Memory B cell (primary cell): ENCODE measurements around the gene COG8.

ENCODE experiments used
- ATAC-seq: fragments of 150-1000 bp; cut with Tn5 transposase; 2 replicates; pipeline ENCODE4 v1.10.0; 2021; ENCODE audit warnings: low read depth, mild to moderate bottlenecking, moderate library complexity
- DNase-seq, 2 donors: peaks; one replicate each; pipeline ENCODE4 v3.0.0; 2022; ENCODE audit warnings: low spot score in 2 of 2
- H3K27ac Mint-ChIP-seq: one replicate; pipeline ENCODE4 v1.8.0; 2022; ENCODE audit warnings: mild to moderate bottlenecking, moderate library complexity, mixed read lengths
- H3K27me3 Mint-ChIP-seq: one replicate; pipeline ENCODE4 v1.8.0; 2022; ENCODE audit warnings: mixed read lengths
- H3K36me3 Mint-ChIP-seq: one replicate; pipeline ENCODE4 v1.8.0; 2022; ENCODE audit warnings: mild to moderate bottlenecking, mixed read lengths
- H3K4me1 Mint-ChIP-seq: one replicate; pipeline ENCODE4 v1.8.0; 2022; ENCODE audit warnings: mixed read lengths
- H3K4me3 Mint-ChIP-seq: one replicate; pipeline ENCODE4 v1.8.0; 2022; ENCODE audit warnings: mild to moderate bottlenecking, moderate library complexity, mixed read lengths
- H3K9me3 Mint-ChIP-seq: one replicate; pipeline ENCODE4 v1.8.0; 2022; ENCODE audit warnings: mixed read lengths

The COG8 gene

DNA sequence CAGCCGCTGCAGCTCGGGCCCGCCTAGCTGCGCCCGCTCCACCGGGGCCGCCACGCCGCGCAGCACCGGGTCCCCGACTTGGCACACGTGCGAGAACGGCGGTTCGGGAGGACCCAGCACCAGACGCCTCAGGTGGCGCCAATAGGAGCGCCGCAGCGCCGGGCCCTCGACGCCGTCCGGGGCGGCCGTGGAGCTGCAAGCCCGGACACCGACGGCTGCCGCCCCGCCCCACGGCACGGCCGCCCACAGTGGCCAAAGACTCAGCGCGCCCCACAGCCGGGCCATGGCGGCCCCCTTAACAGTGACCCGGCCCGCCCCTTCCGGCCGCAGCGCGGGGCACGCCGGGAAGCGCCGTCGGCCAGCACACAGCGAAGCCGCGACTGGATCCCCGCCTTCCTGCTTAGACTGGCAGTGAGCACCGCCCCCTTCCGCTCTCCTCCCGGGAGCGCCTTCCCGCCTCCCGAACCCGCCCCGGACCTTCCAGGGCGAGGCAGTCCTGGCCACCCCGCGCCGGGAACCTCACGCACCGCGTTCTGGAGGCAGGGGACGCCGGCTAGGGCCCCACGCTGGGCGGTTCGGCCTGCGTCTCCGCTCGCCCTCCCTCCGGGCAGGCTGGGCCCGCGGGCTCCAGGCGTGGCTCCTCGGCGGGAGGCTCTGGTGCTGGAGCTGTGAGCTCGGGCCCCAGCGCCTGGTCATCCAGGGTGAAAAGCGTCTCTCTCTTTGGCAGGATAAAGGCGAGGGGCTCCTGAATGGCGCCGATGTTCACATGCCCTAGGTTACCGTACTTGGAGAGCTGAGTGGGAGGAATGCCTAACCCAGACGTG is 8.9 kb downstream of the COG8 start, which contains the start of gene PDF:
PDF (minus strand) TSS at position 303 of the 824 bp plus-strand sequence; CDS start at position 285, 18 bp downstream.
- H3K9me3 Mint-ChIP-seq: no peaks in the 10 kb centered on the region
- H3K4me3 Mint-ChIP-seq: peak within 1 kb of the TSS; percentile 84
- peak; percentile 92 for ATAC-seq
- H3K27me3 Mint-ChIP-seq: no peaks in the 10 kb centered on the region
- peak within 1 kb of the TSS; percentile 41 for H3K27ac Mint-ChIP-seq
- peaks cover 13% of the 10 kb centered on the region for H3K4me1 Mint-ChIP-seq
- peak; percentile 58 to 71 for DNase-seq
- H3K36me3 Mint-ChIP-seq: peaks cover 7% of the 10 kb centered on the region

DNA sequence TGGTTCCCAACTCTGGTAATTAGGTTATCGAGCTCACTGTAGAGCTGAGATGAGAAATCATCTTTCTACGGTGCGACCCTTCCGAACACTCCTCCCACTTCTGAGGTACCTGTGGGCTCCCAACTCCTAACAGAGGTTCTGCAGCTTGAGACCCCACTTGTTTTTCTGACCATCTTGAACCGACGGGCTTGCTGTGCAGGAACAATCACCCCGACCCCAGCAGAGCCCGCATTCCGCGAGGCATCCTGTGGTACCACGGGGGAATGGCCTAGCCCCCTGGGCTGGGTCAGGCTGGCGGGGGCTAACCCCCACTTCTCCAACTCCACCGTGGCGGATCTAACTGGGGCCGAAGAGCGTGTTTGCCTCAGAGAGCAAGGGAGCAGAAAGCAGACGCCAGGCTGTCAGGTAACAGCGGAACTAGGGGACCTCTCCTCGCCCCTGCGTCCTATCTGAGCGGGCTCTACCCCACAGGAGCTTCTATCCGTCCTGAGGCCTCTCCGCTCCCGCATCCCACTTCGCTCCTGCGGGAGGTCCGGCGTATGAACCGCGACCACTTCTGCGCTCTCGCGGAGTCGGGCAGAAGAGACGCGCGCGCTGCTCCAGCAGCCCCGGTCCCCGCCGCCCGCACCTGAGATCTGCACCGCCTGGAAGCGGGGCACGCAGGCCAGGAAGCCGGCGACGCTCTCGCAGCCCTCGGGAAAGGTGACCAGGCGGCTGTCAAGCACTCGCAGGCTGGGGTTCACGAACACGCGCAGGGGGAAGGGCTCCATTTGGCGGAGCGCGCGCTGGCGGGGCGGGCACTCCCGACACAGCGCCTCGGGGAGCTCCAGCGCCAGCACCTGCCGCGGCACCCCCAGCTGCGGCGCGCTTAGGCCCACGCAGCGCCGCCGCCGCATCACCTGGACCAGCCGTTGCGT is 9.7 kb downstream of the COG8 start:
- no peaks in the 10 kb centered on the region for H3K27me3 Mint-ChIP-seq
- no peaks in the 10 kb centered on the region for H3K9me3 Mint-ChIP-seq
- H3K27ac Mint-ChIP-seq: no peak overlapping the region
- H3K4me3 Mint-ChIP-seq: peak overlapping the region; percentile 84
- ATAC-seq (peak; percentile 59), DNase-seq (peak in 1 of 2 donors; percentile 31)
- peaks cover 11% of the 10 kb centered on the region for H3K4me1 Mint-ChIP-seq
- H3K36me3 Mint-ChIP-seq: peaks cover 3% of the 10 kb centered on the region

GRCh38 chr16:69328854-69329316 is 10.5 kb downstream of the COG8 start:
- DNase-seq: no peak
- H3K27ac Mint-ChIP-seq: no peak overlapping the region
- peaks cover 12% of the 10 kb centered on the region for H3K4me1 Mint-ChIP-seq
- ATAC-seq: no peak
- H3K36me3 Mint-ChIP-seq: peaks cover 1% of the 10 kb centered on the region
- H3K9me3 Mint-ChIP-seq: no peaks in the 10 kb centered on the region
- peak overlapping the region; percentile 84 for H3K4me3 Mint-ChIP-seq
- no peaks in the 10 kb centered on the region for H3K27me3 Mint-ChIP-seq

- Mint-ChIP-seq H3K27ac (peak overlapping the region; percentile 53), H3K9me3 (no peaks in the 10 kb centered on the region), H3K4me3 (no peak overlapping the region), H3K4me1 (peaks cover 12% of the 10 kb centered on the region), H3K36me3 (peaks cover 1% of the 10 kb centered on the region), H3K27me3 (no peaks in the 10 kb centered on the region)
- DNase-seq (no peak), ATAC-seq (no peak)
These were observed 11.6 kb downstream of the COG8 start for GRCh38 chr16:69327585-69328310.

- no peaks in the 10 kb centered on the region for H3K9me3 Mint-ChIP-seq
- no peak overlapping the region for H3K4me3 Mint-ChIP-seq
- DNase-seq: no peak
- peaks cover 7% of the 10 kb centered on the region for H3K36me3 Mint-ChIP-seq
- no peaks in the 10 kb centered on the region for H3K27me3 Mint-ChIP-seq
- peaks cover 17% of the 10 kb centered on the region for H3K4me1 Mint-ChIP-seq
- peak overlapping the region; percentile 53 for H3K27ac Mint-ChIP-seq
- no peak for ATAC-seq
These were observed 13.0 kb downstream of the COG8 start for GRCh38 chr16:69326172-69326873.

DNA sequence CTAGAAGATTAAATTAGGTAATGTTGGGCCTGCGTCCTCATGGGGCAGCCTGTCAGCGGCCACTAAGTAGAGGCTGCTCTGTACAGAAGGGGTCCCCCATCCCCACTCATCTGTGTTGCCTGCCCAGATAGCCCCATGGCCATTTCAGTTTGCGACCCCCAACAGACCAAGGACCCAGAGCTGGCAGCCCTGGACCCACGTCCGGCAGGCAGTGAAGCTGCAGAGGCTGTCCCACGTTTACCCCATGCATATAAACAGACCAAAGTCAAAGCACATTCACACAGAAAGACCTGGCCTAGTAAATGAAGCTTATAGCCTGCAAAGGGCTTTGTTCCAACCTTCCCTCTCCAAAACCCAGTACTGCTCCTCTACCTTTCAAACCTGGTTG is 13.6 kb downstream of the COG8 start:
- no peak overlapping the region for H3K4me3 Mint-ChIP-seq
- no peaks in the 10 kb centered on the region for H3K27me3 Mint-ChIP-seq
- H3K27ac Mint-ChIP-seq: no peak overlapping the region
- H3K9me3 Mint-ChIP-seq: no peaks in the 10 kb centered on the region
- peaks cover 10% of the 10 kb centered on the region for H3K36me3 Mint-ChIP-seq
- ATAC-seq: no peak
- DNase-seq: no peak
- H3K4me1 Mint-ChIP-seq: peaks cover 17% of the 10 kb centered on the region

- DNase-seq (no peak), ATAC-seq (no peak)
- Mint-ChIP-seq H3K4me3 (no peak overlapping the region), H3K27ac (peak overlapping the region; percentile 20), H3K4me1 (peaks cover 17% of the 10 kb centered on the region), H3K9me3 (no peaks in the 10 kb centered on the region), H3K36me3 (peaks cover 11% of the 10 kb centered on the region), H3K27me3 (no peaks in the 10 kb centered on the region)
These were observed 14.6 kb downstream of the COG8 start for GRCh38 chr16:69324585-69325253.

DNA sequence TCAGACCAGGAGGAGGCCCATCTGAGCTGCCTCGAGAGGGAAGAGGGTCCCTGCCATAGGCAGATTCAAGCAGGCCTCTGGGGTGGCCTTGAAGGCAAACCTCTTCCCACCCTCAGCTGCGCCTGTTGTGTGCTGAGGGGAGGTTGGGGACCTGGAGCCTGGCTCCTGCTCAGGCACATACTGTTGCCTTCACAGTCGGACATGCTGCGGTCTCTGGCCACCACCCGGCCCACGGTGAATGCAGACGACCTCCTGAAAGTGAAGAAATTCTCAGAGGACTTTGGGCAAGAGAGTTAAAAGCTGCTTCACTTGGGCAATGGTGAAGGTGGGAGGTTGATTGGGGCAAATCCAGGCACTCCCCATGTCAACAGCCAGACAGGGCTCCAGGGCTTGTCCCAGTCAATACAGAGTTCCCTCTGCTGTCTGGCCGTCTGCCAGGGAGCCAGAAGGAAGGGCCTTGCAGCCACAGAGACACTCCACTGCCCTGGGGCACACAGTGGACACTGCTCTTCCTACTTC is 15.3 kb downstream of the COG8 start:
- DNase-seq (no peak), ATAC-seq (no peak)
- no peak overlapping the region for H3K4me3 Mint-ChIP-seq
- no peaks in the 10 kb centered on the region for H3K27me3 Mint-ChIP-seq
- H3K9me3 Mint-ChIP-seq: no peaks in the 10 kb centered on the region
- H3K36me3 Mint-ChIP-seq: peaks cover 15% of the 10 kb centered on the region
- H3K4me1 Mint-ChIP-seq: peaks cover 12% of the 10 kb centered on the region
- no peak overlapping the region for H3K27ac Mint-ChIP-seq

GRCh38 chr16:69323415-69323814 is 15.9 kb downstream of the COG8 start:
- ATAC-seq (no peak), DNase-seq (no peak)
- H3K9me3 Mint-ChIP-seq: no peaks in the 10 kb centered on the region
- H3K4me1 Mint-ChIP-seq: peaks cover 11% of the 10 kb centered on the region
- peaks cover 15% of the 10 kb centered on the region for H3K36me3 Mint-ChIP-seq
- H3K27ac Mint-ChIP-seq: no peak overlapping the region
- no peaks in the 10 kb centered on the region for H3K27me3 Mint-ChIP-seq
- H3K4me3 Mint-ChIP-seq: no peak overlapping the region

DNA sequence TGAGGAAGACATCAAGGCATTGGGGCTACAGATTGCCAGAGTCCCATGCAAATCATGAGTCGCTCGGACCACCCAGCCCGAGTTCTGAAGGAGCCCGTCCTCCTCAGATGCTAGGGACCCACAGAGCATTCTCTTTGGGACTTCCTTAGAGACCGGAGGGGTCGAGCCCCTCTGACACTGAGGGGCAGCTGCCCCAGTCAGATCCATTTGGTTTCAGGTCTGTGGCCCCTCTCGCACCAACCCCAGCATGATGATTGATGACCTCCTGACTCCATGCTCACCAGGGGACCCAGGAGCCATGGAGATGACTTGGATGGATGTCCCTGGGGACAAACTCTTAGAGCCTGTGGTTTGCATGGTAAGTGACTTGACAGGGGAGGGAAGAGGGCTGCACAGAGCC is 17.0 kb downstream of the COG8 start:
- H3K36me3 Mint-ChIP-seq: peaks cover 15% of the 10 kb centered on the region
- no peaks in the 10 kb centered on the region for H3K27me3 Mint-ChIP-seq
- DNase-seq (no peak), ATAC-seq (no peak)
- no peaks in the 10 kb centered on the region for H3K9me3 Mint-ChIP-seq
- H3K4me1 Mint-ChIP-seq: peaks cover 9% of the 10 kb centered on the region
- no peak overlapping the region for H3K4me3 Mint-ChIP-seq
- H3K27ac Mint-ChIP-seq: no peak overlapping the region

- Mint-ChIP-seq H3K36me3 (peaks cover 18% of the 10 kb centered on the region), H3K27me3 (no peaks in the 10 kb centered on the region), H3K27ac (no peak overlapping the region), H3K4me1 (peaks cover 7% of the 10 kb centered on the region), H3K4me3 (no peak overlapping the region), H3K9me3 (no peaks in the 10 kb centered on the region)
- DNase-seq (no peak), ATAC-seq (no peak)
These were observed 18.3 kb downstream of the COG8 start for GRCh38 chr16:69321080-69321479.

DNA sequence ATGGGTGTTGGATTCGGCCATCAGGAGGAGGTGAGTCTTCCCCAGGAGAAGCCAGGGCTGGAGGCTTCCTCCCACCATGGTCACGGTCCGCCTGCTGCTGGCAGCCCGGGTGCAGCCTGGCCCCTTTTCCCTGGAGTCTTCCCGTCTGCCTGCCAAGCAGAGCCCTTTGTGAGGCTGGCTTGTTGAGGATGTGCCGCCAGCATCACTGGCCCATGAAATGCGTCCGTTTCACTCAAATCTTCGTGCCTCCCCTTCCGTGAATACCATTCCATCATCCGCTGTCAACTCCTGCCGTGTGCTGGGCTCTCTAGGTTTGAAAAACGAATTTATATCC is 18.7 kb downstream of the COG8 start:
- Mint-ChIP-seq H3K4me3 (no peak overlapping the region), H3K36me3 (peaks cover 18% of the 10 kb centered on the region), H3K4me1 (peaks cover 7% of the 10 kb centered on the region), H3K27me3 (no peaks in the 10 kb centered on the region), H3K9me3 (no peaks in the 10 kb centered on the region), H3K27ac (no peak overlapping the region)
- ATAC-seq (no peak), DNase-seq (no peak)
